CD14-positive monocyte (primary cell): ENCODE data around the gene LUZP4. TPM values are rescaled to one million over a fixed set of nuclear protein-coding genes. Genes with fewer than 3 reads are reported as not detected.

Experiments
- DNase-seq, 3 donors: peaks; one replicate each; pipeline ENCODE4 v3.0.0-alpha.2; 2011 to 2022
- H2AFZ ChIP-seq: 2 replicates; pipeline ENCODE4 v1.6.0; 2012; ENCODE audit warnings: mild to moderate bottlenecking, low read depth, low read length, inconsistent platforms; ENCODE audit not compliant: insufficient read depth, poor library complexity, severe bottlenecking
- H3K27ac ChIP-seq, 2 donors: 1 replicate in 1 of 2; 2 replicates in 1 of 2; pipeline ENCODE4 v1.5.1; 2012 to 2013; ENCODE audit warnings: low read length in 2 of 2, control low read depth in 1 of 2, inconsistent platforms in 1 of 2, low read depth in 1 of 2, mild to moderate bottlenecking in 1 of 2
- H3K27me3 ChIP-seq, 2 donors: one replicate each; pipeline versions ENCODE4 v1.6.0 to v1.6.1; 2011 to 2013; ENCODE audit warnings: low read length in 2 of 2; ENCODE audit not compliant: control insufficient read depth in 2 of 2, insufficient read depth in 2 of 2
- H3K36me3 ChIP-seq, 2 donors: replicated peaks in 1 of 2; 1 replicate in 1 of 2; 2 replicates in 1 of 2; pipeline versions ENCODE4 v1.5.1 to v1.6.1; 2012 to 2013; ENCODE audit warnings: low read length in 2 of 2, control low read depth in 1 of 2, inconsistent platforms in 1 of 2, mild to moderate bottlenecking in 1 of 2; ENCODE audit not compliant: insufficient read depth in 2 of 2, control insufficient read depth in 1 of 2
- H3K4me1 ChIP-seq, 2 donors: 1 replicate in 1 of 2; 2 replicates in 1 of 2; pipeline versions ENCODE4 v1.5.1 to v1.6.1; 2012 to 2013; ENCODE audit warnings: low read length in 2 of 2, control low read depth in 1 of 2, inconsistent platforms in 1 of 2, mild to moderate bottlenecking in 1 of 2, moderate library complexity in 1 of 2; ENCODE audit not compliant: insufficient read depth in 2 of 2, control insufficient read depth in 1 of 2
- H3K4me2 ChIP-seq: replicated peaks from 2 replicates; pipeline ENCODE3; 2012; ENCODE audit warnings: low read length, moderate library complexity, mild to moderate bottlenecking; ENCODE audit not compliant: poor library complexity, severe bottlenecking; ENCODE audit errors: extremely low read depth
- H3K4me3 ChIP-seq, 3 experiments: fragments of 200-600 bp in 1 of 3; sonication (generic) in 1 of 3; replicated peaks in 1 of 3; 1 replicate in 2 of 3; 2 replicates in 1 of 3; pipeline ENCODE4 v1.5.1; 2011 to 2013; ENCODE audit warnings: low read length in 3 of 3, mild to moderate bottlenecking in 3 of 3, control low read depth in 2 of 3, low read depth in 2 of 3, inconsistent platforms in 1 of 3, moderate library complexity in 1 of 3
- H3K79me2 ChIP-seq: 2 replicates; pipeline ENCODE4 v1.6.0; 2012; ENCODE audit warnings: mild to moderate bottlenecking, control low read depth, inconsistent platforms, low read length, moderate library complexity; ENCODE audit not compliant: insufficient read depth
- H3K9ac ChIP-seq: 2 replicates; pipeline ENCODE4 v1.6.0; 2017; ENCODE audit warnings: low read length, mild to moderate bottlenecking; ENCODE audit not compliant: insufficient read depth, poor library complexity, severe bottlenecking
- H3K9me3 ChIP-seq, 2 donors: replicated peaks in 1 of 2; 1 replicate in 1 of 2; 2 replicates in 1 of 2; pipeline versions ENCODE4 v1.5.1 to v1.6.1; 2012 to 2013; ENCODE audit warnings: low read length in 2 of 2, control low read depth in 1 of 2; ENCODE audit not compliant: control insufficient read depth in 1 of 2, insufficient read depth in 1 of 2
- H4K20me1 ChIP-seq: 2 replicates; pipeline ENCODE4 v1.6.0; 2012; ENCODE audit warnings: mild to moderate bottlenecking, low read length, control low read depth, moderate library complexity; ENCODE audit not compliant: insufficient read depth
- H3K27ac Mint-ChIP-seq, 7 donors: one replicate each; pipeline ENCODE4 v1.8.0; 2020; ENCODE audit warnings: mild to moderate bottlenecking in 7 of 7, mixed read lengths in 7 of 7, moderate library complexity in 6 of 7, inconsistent platforms in 2 of 7
- H3K27me3 Mint-ChIP-seq, 3 donors: one replicate each; pipeline ENCODE4 v1.8.0; 2021 to 2022; ENCODE audit warnings: low read depth in 3 of 3, mild to moderate bottlenecking in 3 of 3, mixed read lengths in 3 of 3, moderate library complexity in 3 of 3, inconsistent platforms in 1 of 3
- H3K36me3 Mint-ChIP-seq, 2 donors: one replicate each; pipeline ENCODE4 v1.8.0; 2020; ENCODE audit warnings: mixed read lengths in 2 of 2, inconsistent platforms in 1 of 2, mild to moderate bottlenecking in 1 of 2
- H3K4me1 Mint-ChIP-seq: one replicate; pipeline ENCODE4 v1.8.0; 2020; ENCODE audit warnings: mild to moderate bottlenecking, mixed read lengths
- H3K4me3 Mint-ChIP-seq, 2 donors: one replicate each; pipeline ENCODE4 v1.8.0; 2020; ENCODE audit warnings: mild to moderate bottlenecking in 2 of 2, mixed read lengths in 2 of 2, moderate library complexity in 1 of 2
- H3K9me3 Mint-ChIP-seq, 7 donors: one replicate each; pipeline ENCODE4 v1.8.0; 2020 to 2022; ENCODE audit warnings: mixed read lengths in 7 of 7, mild to moderate bottlenecking in 6 of 7, moderate library complexity in 6 of 7, inconsistent platforms in 2 of 7
- WGBS: methylation state at CpG from one replicate; pipeline ENCODE4 v1.1.5; 2013; ENCODE audit warnings: missing lambda C conversion rate; ENCODE audit not compliant: insufficient coverage; 5-methylcytosine and 5-hydroxymethylcytosine counted together
- intact Hi-C, 2 donors: fragments of 100-400 bp; cut with micrococcal nuclease; formaldehyde crosslinking; loops; one replicate each; pipeline versions ENCODE4 v1.15.0 to v1.15.1; 2023
- polyA plus RNA-seq, 3 donors: library from polyadenylated mRNA; depleted of rRNA in 1 of 3; unstranded in 2 of 3; stranded (reverse) in 1 of 3; fragments of 300-500 nt in 2 of 3; fragments of >200 nt in 1 of 3; fragmentation: Illumina TruSeq in 2 of 3; gene quantifications; 1 replicate in 2 of 3; 2 replicates in 1 of 3; pipeline ENCODE4 v1.2.3, GENCODE V29; 2012 to 2021
- TF ChIP-seq, protein P1 (sequence below): fragments of 200-600 bp; IDR thresholded peaks from one replicate; pipeline ENCODE4 v1.8.0; 2022; ENCODE audit warnings: antibody characterized with exemption, mild to moderate bottlenecking

The LUZP4 gene
- polyA plus RNA-seq, 3 donors, result not detected

GRCh38 chrX:115356369-115356768, 66.9 kb downstream of the LUZP4 start:
- H3K79me2 ChIP-seq, result no peaks in the 10 kb centered on the region
- no peak overlapping the region for H3K27ac ChIP-seq
- H3K27ac Mint-ChIP-seq, result no peak overlapping the region
- WGBS, result no CpG with 5 or more reads among the region's 4 CpGs
- peaks cover 0 to 9% of the 10 kb centered on the region in 2 donors for H3K27me3 ChIP-seq
- TF ChIP-seq, protein P1, sequence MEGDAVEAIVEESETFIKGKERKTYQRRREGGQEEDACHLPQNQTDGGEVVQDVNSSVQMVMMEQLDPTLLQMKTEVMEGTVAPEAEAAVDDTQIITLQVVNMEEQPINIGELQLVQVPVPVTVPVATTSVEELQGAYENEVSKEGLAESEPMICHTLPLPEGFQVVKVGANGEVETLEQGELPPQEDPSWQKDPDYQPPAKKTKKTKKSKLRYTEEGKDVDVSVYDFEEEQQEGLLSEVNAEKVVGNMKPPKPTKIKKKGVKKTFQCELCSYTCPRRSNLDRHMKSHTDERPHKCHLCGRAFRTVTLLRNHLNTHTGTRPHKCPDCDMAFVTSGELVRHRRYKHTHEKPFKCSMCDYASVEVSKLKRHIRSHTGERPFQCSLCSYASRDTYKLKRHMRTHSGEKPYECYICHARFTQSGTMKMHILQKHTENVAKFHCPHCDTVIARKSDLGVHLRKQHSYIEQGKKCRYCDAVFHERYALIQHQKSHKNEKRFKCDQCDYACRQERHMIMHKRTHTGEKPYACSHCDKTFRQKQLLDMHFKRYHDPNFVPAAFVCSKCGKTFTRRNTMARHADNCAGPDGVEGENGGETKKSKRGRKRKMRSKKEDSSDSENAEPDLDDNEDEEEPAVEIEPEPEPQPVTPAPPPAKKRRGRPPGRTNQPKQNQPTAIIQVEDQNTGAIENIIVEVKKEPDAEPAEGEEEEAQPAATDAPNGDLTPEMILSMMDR, result no peak
- H3K4me3 Mint-ChIP-seq, result no peak overlapping the region
- no peak overlapping the region for H3K4me3 ChIP-seq
- H3K9ac ChIP-seq, result no peak overlapping the region
- no peak for DNase-seq
- no peaks in the 10 kb centered on the region for H3K36me3 ChIP-seq
- H3K36me3 Mint-ChIP-seq, result no peaks in the 10 kb centered on the region
- peaks cover 0 to 4% (median 0%) of the 10 kb centered on the region in 7 donors for H3K9me3 Mint-ChIP-seq
- H3K4me1 ChIP-seq, result no peaks in the 10 kb centered on the region
- H4K20me1 ChIP-seq, result no peaks in the 10 kb centered on the region
- H3K4me2 ChIP-seq, result no peak overlapping the region
- no peak overlapping the region for H2AFZ ChIP-seq
- intact Hi-C loops, result no loop called here
- H3K9me3 ChIP-seq, result no peaks in the 10 kb centered on the region
- H3K4me1 Mint-ChIP-seq, result no peaks in the 10 kb centered on the region
- peaks cover 0 to 9% (median 3%) of the 10 kb centered on the region in 3 donors for H3K27me3 Mint-ChIP-seq

Other genes with a start within 250 kb of the LUZP4 start
- gene RBMXL3, start 100.3 kb upstream of the LUZP4 start, polyA plus RNA-seq, result not detected
- not detected for gene LRCH2, start 55.6 kb upstream of the LUZP4 start, polyA plus RNA-seq